Measurements from ENCODE around the gene TULP1.

Gene TULP1

GRCh38 chr6:35493307-35493983 lies 19.3 kb downstream of the TULP1 start:
- TF ChIP-seq CTCF (IDR thresholded peaks at IDR 0.05; ENCODE audit: insufficient read depth, low read length, missing control alignments): no peak
- ChIA-PET CTCF (no interaction called here), POLR2A (no interaction called here)
- no peak for DNase-seq (ENCODE audit: low read depth, low spot score)
- H3K4me3 ChIP-seq (ENCODE audit: low read depth, low read length): peak overlapping the region; percentile 77

DNA sequence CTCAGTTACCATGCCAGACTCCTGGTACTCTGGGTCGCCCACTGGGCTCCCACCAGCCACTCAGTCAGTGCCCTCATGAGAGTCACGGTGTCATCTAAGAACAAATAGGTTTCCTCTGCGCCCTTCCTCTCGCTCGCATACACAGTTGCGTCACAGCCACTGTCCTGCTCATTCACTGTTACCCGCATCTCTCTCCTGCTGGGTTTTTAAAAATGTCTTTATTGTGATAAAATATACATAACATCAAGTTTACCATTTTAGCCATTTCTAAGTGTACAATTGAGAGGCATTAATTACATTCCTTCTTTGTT lies 19.8 kb downstream of the TULP1 start:
- ChIA-PET CTCF (interaction anchor here (1.2 kb wide), 1 partner anchor 244 kb away, joined by 3 read pairs; the partner anchor contains the start of gene ARMC12), POLR2A (no interaction called here)
- DNase-seq (ENCODE audit: low read depth, low spot score): no peak
- TF ChIP-seq CTCF (IDR thresholded peaks at IDR 0.05; ENCODE audit: insufficient read depth, low read length, missing control alignments): no peak
- no peak overlapping the region for H3K4me3 ChIP-seq (ENCODE audit: low read depth, low read length)

DNA sequence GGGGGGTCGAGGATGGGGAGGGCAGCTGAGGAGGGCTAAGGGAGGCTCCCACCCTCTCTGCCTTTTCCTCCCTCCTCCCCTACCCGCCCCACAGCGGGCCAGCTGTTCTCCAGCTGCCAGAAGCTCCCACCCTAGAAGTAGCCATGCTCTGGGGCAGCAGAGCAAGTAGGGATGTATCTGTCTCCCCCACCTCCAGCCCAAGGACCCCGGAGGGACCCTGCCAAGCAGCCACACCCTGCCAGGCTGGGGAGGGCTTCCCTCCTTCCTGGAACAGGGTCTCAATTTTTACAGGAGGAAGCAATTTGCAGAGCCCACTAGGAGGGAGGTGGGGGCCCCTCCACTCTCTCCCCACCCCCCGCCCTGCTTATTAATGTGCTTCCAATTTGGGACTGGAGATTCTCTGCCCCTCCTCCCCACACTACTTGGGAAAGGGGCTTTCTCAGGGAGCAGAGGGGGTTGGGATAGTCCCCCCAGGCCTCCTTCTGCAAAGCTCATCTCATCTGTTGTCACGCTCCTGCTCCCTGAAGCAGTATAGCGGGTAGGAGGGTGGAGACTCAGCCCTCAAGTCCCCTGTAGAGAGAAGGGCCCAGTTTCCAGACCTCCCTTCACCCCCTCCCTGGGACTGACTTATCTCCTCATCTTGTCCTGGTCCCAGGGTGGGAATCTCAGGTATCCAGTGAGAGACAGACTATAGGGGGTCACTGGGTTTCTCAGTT lies 20.3 kb downstream of the TULP1 start:
- DNase-seq (ENCODE audit: low read depth, low spot score): no peak
- H3K4me3 ChIP-seq (ENCODE audit: low read depth, low read length): peak overlapping the region; percentile 8
- CTCF ChIA-PET: interaction anchor here (1.2 kb wide), 1 partner anchor 244 kb away, joined by 3 read pairs; the partner anchor contains the start of gene ARMC12

GRCh38 chr6:35491558-35492257 lies 21.0 kb downstream of the TULP1 start:
- no peak for DNase-seq (ENCODE audit: low read depth, low spot score)
- CTCF ChIA-PET: interaction anchor here (1.2 kb wide), 1 partner anchor 245 kb away, joined by 3 read pairs; the partner anchor contains the start of gene ARMC12
- TF ChIP-seq CTCF (IDR thresholded peaks at IDR 0.05; ENCODE audit: insufficient read depth, low read length, missing control alignments): no peak
- POLR2A ChIA-PET: interaction anchor here (0.6 to 1.2 kb wide), 3 partner anchors 18 to 77 kb away, joined by 3 to 4 read pairs (median 3); no protein-coding TSS in a partner anchor
- H3K4me3 ChIP-seq (ENCODE audit: low read depth, low read length): no peak overlapping the region; the same call in 1 of the 2 replicates

More for the DNA sequence above, 20.3 kb downstream of the TULP1 start:
- no peak for TF ChIP-seq CTCF (IDR thresholded peaks at IDR 0.05; ENCODE audit: insufficient read depth, low read length, missing control alignments)
- POLR2A ChIA-PET: interaction anchor here (0.6 to 1.2 kb wide), 3 partner anchors 19 to 77 kb away, joined by 3 to 4 read pairs (median 3); no protein-coding TSS in a partner anchor

DNA sequence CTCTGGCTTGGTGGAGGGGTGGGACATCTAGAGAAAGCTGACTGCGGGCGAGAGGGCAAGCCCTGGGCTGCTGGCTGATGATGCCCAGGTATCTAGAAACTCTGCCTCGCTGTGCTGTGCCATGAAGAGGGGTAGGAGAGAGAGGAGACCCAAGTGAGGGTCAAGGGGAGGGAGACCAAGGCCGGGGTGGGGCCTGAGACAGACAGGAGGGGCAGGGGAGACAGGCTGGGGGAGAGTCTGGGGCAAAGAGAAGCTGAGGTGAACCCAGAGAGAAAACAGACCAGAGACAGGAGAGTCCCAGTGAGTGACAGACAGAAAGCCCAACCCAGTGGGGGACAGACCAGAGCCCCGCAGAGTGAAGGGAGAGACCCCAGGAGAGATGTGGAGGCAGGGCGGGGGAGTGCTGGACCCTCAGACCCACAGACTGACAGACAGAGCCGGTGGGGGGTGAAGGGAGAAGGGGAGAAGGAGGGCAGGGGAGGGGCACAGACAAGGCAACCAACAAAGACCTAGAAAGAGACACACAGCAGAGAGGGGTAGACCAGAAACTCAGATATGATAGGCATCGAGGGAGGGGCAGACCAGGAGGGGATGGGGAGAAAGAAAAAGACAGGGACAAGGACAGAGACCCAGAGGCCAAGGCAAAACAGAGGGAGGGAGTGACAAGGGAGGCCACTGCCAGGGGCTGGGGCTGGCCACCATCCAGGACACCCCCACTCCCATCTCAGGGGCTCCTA lies 21.7 kb downstream of the TULP1 start:
- no peak for TF ChIP-seq CTCF (IDR thresholded peaks at IDR 0.05; ENCODE audit: insufficient read depth, low read length, missing control alignments)
- H3K4me3 ChIP-seq (ENCODE audit: low read depth, low read length): peak overlapping the region; percentile 8; the same call in 1 of the 2 replicates
- ChIA-PET CTCF (interaction anchor here (1.3 to 1.5 kb wide), 2 partner anchors 11 to 24 kb away, joined by 3 read pairs; no protein-coding TSS in a partner anchor), POLR2A (interaction anchor here (1.0 kb wide), 1 partner anchor 33 kb away, joined by 3 read pairs; no protein-coding TSS in a partner anchor)
- no peak for DNase-seq (ENCODE audit: low read depth, low spot score)
